Measurements from ENCODE around the gene TYW5.
"Not testable (repeated sequence)": the region's sequence is repeated elsewhere in the genome, so short reads cannot be mapped to it uniquely, and the experiment has no call there.

The TYW5 gene

DNA sequence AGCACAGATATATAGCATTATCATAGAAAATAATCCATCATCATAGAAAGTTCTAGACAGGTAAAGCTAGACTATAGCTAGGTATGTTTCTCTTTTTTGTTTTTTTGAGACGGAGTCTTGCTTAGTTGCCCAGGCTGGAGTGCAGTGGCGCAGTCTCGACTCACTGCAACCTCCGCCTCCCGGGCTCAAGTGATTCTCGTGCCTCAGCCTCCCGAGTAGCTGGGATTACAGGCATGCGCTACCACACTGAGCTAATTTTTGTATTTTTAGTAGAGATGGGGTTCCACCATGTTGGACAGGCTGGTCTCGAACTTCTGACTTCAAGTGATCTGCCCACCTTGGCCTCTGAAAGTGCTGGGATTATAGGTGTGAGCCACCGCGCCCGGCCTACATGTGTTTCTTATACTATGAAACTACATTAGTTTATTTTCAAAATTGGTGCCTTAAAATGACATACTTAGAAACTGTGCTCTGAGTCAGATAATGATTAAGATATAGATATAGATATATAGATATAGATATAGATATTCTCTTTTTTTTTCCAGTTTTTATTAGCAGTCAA is 42.7 kb downstream of the TYW5 start:
- not testable (repeated sequence) for DNase-seq

DNA sequence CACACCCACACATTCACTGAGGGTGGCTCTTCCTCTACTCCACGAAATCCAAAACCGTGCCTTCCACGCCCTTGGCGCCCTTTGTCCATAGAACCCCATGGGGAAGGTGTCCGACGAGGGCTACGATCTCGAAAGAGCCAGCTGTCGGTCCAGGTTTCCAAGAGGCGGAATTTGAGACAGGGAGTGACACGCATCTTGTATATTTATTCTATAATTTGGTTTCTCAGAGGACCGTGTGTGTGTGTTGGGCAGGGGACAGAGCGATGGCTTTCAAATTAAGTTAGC is 43.5 kb downstream of the TYW5 start:
- no peak for DNase-seq

DNA sequence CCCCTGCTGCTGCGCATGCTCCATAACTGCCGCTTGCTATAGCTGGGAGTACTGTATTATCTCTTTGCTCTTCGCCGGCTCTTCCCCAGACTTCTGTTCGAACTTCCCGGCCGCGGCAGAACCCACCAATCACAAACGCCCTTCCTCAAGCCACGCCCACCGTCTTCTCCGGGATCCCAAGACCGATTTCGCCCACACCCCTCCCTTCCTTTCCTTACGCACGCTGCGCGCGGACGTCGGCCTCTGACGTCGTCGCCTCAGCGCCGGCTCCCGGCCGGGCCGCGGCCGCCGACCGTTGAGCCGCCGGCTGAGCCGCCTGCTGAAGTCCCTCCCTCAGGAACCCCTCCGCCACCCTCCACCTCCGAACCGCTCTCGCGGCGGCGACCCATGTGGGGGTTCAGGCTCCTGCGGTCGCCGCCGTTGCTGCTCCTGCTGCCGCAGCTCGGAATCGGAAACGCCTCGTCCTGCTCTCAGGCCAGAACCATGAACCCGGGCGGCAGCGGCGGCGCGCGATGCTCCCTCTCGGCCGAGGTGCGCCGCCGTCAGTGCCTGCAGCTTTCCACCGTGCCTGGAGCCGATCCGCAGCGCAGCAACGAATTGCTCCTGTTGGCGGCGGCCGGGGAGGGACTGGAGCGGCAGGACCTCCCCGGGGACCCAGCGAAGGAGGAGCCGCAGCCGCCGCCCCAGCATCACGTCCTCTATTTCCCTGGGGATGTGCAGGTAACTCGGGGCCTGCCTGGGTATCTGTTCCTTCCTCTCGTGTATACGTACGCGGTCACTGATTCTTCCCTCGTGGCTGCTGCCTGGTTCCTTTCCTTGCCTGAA is 44.0 kb downstream of the TYW5 start, which contains the start of gene C2orf69:
Gene C2orf69, plus strand, starts transcription at position 242 of the 825 bp plus-strand sequence. Its CDS starts 146 bp downstream, at position 388.
- peak; percentile 88 for DNase-seq

DNA sequence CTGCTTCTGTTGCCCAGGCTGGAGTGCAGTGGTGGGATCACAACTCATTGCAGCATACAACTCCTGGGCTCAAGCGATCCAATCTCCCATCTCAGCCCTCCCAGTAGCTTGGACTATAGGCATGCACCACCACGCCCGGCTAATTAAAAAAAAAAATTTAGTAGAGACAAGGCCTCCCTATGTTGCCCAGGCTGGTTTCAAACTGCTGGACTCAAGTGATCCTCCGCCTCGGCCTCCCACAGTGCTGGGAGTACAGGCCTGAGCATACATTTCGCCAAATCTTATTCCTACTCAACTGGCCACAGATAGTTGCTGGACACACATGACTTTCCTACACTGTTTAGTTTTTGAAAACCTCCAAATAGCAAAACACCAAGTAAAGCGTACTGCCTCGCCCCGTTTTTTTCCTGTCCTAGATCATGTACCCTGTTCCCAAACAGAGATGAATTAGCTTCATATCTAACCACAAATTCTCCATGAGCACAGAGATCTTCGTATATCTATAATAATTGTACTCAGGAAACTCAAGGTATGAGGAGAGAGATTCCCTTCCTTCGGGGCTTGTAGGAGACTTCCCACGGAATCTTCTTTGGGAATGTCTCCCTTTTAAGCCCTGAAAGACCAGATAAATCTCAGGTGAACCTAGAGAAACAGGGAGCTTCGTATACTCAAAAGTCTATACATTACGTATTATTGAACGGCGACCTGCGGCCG is 44.8 kb downstream of the TYW5 start:
- no peak for DNase-seq

DNA sequence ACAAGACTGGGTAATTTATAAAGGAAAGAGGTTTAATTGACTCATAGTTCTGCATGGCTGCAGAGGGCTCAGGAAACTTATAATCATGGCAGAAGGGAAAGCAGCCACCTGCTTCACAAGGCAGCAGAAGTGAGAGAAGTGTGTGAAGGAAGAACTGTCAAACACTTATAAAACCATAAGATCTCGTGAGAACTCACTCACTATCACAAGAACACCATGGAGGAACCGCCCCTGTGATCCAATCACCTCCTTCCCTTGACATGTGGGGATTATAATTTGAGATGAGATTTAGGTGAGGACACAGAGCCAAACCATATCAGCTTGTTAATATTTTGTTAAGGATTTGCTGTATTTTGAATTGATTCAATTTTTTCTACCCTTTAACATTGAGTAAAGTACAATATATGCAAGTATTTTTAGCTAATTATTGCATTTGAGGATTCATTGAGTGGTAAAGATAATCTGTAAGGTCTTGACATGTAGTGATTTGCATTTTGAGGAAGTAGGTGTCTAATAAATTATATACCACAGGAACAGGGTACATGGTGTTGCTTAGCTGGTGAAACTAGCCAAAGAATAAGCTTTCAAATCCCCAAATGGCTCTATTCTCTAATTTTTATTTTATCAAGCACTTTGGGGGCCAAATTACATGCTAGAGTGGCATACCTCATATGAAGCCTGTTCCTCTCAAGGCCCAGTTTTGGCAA is 48.1 kb downstream of the TYW5 start:
- DNase-seq: no peak

DNA sequence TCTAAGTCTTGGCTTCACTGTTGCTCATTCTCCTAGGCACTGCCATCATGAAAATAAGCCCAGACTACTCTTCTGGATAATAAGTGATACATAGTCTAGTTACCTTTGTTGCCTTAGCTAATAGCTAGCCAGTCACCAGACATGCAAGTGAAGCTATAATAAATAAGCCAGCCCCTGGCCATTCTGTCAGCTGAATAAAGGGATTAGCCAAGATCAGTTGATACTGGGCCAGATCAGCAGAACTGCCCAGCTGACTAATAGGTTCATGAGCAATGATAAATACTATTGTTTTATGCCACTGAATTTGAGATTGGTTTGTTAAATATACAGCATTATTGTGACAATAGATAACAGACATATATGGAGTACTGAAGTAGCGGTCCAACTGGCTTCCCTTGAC is 52.2 kb downstream of the TYW5 start:
- DNase-seq: no peak

DNA sequence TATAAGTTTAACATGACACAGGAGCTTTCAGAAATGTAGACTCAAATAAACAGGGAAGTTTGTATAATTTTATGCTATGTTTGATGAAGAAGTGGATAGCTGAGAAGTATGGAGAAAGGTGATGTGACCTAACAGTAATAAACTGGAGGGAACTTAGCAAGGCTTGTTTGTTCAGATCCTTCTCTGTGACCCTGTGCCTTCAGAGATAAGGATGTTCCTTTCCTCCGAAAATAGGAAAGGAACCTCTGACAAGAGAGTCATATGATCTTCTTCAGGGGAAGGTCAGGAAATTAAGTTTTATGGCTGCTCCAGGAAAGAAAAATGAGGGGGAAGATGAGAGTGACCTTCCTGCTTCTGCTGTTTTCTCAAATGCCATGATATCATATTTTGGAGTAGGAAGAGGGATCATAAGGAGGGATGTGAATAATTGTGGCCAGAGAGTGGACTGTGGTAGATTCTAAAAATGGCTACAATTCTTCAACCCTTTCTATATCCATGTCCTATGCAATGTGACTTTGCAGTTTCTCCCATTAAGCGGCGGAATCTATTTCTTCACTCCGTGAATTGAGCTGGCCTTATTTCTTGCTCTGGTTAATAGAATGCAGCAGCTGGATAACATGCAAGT is 52.7 kb downstream of the TYW5 start:
- no peak for DNase-seq

DNA sequence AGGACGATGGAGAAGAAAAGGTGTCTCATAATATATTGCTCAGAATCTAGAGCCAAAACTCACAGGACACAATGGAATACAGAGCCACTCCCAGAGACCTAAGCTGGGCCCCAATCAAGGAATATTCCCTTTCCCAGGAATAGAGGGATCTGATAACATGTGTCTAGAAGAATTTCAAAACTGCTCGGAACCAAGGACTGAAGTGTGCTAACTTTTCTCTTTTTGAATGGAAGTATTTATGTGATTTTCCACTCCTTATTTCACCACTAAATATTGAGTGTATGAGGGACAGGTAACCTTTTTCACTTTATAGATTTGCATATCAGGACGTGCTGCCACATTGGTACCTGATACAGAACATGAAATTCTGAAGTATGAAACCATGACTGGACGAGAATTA is 53.3 kb downstream of the TYW5 start:
- DNase-seq: no peak

DNA sequence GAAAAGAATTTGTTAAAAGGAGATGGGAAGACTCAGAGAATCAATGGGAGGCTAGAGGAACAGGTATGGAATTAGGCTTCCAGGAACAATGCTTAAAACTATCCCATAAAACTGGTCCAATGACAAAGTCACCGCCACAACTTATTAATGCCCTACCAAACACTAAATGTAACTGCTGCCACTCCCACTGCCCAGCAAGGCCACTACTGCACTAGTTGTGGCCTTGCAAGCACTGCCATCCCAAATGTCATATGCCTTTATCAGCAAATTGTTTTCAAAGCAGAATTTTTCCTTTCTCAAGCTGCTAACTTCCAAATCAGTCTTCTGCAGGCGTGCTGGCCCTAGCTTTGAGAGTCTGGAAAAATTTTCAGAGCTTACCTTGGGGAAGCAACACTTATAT is 58.7 kb downstream of the TYW5 start:
- DNase-seq: no peak

DNA sequence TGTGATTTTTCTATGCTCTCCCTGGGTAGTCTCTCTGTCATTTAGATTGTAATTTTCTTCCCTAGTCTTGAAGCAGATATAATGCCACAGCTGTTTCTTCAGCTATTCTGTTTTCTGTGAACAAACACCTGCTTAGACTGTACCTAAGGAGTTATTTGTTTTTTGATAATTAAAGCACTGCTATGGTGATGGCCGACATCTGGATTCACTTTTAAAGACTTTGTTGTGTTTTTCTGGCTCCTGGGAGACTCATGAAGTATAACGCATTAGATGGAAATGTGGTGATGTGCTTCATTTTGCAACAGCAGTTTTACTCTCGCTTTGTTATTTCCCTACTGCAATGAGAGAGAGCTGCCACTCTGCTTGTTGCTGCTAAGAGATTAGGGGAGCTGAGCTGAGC is 59.9 kb downstream of the TYW5 start:
- no peak for DNase-seq

DNA sequence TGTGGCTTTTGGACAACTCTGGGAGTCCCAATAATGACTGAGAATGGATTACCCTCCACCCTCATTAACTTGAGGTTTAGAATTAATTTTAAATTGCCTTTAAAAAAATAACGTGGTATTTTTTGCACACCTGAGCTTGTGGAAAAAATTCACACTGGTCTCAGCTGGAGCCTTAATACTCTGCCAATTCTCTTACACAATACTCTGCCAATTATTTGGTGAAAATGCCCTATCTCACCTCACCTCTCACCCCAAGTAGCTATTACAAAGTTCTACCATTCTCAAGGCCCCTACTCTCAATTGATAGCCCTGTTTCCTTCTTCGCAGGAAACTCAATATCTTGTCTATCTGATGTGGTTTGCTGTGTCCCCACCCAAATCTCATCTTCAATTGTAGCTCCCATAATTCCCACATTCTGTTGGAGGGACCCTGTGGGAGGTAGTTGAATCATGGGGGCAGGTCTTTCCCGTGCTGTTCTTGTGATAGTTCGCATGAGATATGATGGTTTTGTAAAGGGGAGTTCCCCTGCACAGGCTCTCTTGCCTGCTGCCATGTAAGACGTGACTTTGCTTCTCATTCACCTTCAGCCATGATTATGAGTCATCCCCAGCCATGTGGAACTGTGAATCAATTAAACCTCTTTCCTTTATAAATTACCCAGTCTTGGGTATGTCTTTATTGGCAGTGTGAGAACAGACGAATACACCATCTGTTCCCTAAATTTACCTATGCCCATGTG is 71.6 kb downstream of the TYW5 start:
- DNase-seq: no peak

DNA sequence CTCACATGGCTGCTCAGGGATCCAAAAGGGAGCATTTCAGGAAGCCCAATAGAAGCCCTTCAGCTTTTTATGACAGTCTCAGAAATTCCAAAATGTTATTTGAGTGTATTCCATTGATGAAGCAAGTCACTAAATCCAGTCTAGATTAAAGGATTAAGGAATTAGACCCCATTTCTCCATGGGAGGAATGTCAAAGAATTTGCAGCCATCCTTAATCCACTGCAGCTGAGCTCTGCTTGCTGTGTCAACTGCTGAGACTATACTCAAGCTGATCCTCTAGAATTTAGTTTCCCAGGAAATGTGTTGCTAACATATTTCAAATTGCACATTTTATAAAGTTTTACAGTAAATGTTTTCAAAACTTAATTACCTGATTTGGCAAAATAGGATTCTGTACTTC is 72.6 kb downstream of the TYW5 start:
- DNase-seq: no peak
